NCI-H2029 treated with DMSO at 0.1 percent for 48 hours (cell line): Measurements from ENCODE around the gene PSEN2.
A peak's percentile ranks its signal among the peaks of the same experiment; 100 is the strongest.
"Not testable (repeated sequence)": the region's sequence is repeated elsewhere in the genome, so short reads cannot be mapped to it uniquely, and the experiment has no call there.

Experiments used
- DNase-seq: peaks from one replicate; lab custom pipeline; 2025; lab: John Stamatoyannopoulos, UW

Gene PSEN2

DNA sequence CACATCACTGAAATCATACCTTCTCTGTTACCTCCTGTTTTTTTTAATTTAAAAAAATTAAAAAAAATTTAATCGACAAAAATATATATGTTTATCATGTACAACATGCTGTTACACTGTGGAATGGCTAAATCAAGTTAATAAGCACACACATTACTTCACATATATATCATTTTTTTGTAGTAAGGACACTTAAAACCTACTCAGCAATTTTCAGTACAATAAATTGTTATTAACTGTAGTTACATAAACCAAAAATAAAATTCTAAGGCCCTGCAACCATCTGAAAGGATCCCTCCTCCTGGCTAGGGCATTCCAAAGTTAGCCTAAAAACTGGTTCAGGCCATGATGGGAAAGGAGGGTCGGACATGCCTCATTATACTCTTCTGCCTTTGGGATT, 46.1 kb downstream of the PSEN2 start:
- no peak for DNase-seq

DNA sequence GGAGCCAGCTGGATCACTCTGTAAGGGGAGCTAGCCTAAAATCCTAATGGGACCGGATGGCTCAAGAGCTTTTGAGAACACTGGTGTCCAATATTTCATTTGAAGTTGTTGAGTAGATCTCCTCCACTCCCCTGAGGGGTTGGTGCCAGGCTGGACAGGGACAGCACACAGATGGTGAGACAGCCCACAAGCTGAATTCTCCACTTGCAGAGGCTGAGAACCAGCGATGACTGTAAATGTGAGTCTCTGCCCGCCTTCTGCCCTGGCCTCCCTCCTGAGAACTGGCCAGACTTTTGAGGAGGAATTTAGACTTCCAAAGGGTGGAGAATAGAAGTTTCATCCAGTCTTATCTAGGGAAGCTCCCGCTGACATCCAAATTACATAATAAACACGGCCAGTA, 49.2 kb downstream of the PSEN2 start:
- DNase-seq = no peak

DNA sequence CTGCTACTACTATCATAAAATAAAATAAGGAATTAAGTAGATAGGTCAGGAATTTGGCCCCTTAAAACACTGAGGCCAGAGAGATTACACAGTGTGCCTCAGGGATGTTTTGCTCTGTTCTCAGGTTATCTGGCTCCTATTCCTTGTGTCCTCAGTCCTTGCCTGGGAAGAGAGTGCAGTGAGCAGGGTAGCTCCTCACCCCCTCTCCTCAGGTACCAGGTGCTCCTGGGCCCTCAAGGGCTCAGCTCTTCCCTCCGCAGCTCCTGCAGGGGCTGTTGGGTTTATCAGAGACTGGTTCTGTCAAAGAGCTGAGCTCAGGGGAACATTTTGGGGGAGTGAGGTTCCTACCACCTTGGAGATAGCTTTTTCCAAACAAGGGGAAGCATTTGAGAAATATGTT, 49.6 kb downstream of the PSEN2 start:
- no peak for DNase-seq

DNA sequence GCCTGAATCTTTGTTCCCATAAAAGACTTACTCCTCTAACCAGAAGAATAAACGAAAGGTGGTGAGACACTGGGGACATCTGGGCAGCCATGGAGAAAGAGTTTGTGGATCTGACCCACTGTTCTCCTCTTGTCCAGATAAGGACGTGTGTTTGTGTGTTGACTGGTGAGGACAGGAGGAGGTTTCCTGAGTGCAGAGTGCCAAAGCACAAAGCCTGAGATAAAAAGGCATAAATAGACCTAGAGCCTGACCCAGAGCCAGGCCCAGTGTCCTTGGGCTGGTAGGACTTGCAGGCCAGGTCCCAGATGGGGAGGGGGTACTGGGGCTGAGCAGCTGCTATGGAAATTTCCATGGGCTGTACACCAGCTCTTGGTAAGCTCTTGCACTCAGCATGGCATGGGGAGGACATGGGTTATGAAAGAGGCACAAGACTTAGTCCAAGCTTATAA, 50.1 kb downstream of the PSEN2 start:
- DNase-seq = no peak

DNA sequence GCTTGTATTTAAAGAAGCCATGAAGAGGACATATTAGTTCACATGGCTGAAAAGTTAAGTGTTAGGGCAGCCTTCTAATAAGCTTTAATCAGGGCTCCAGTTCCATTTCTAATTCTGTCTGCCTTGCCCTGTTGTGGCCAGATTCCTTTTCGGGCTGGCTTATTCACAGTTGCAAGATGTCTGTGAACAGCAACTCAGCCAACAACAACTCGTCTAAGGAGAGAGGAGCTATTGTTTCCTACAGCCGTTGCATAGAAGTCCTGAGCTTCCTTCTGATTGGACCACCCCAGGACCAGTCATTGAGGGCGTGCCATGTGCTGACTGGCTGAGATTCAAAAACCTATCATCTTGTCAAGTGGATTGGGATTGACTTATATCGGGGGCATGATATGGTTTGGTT, 51.1 kb downstream of the PSEN2 start:
- no peak for DNase-seq

DNA sequence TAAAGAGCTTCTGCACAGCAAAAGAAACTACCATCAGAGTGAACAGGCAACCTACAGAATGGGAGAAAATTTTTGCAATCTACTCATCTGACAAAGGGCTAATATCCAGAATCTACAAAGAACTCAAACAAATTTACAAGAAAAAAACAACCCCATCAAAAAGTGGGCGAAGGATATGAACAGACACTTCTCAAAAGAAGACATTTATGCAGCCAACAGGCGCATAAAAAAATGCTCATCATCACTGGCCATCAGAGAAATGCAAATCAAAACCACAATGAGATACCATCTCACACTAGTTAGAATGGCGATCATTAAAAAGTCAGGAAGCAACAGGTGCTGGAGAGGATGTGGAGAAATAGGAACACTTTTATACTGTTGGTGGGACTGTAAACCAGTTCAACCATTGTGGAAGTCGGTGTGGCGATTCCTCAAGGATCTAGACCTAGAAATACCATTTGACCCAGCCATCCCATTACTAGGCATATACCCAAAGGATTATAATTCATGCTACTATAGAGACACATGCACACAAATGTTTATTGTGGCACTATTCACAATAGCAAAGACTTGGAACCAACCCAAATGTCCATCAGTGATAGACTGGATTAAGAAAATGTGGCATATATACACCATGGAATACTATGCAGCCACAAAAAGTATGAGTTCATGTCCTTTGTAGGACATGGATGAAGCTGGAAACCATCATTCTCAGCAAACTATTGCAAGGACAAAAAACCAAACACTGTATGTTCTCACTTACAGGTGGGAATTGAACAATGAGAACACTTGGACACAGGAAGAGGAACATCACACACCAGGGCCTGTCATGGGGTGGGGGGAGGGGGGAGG, 59.1 kb downstream of the PSEN2 start:
- not testable (repeated sequence) for DNase-seq

DNA sequence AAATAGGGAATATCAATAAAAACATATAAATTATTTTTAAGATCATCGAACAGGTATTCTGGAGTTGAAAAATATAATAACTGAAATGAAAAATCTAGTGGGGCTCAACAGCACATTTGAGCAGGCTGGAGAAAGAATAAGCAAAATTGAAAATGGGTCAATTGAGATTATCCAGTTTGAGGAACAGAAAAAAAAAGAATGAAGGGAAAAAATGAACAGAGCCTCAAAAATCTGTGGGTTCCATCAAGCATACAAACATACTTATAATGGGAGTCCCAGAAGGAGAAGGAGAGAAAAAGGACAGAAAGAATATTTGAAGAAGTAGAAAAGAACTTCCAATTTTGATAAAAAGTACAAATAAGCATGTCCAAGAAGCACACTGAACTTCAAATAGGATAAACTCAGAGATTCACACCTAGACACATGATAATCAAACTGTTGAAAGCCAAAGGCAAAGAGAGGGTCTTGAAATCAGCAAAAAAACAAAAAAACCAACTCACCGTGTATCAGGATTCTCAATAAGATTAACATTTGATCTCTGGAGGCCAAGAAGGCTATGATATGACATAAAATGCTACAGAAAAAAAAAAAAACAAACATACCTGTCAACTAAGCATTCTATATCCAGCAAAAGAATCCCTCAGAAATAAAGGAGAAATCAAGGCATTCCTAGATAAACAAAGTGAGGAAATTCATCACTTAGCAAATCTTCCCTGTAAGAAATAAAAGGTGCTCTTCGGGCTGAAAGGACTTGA, 64.2 kb downstream of the PSEN2 start:
- no peak for DNase-seq

DNA sequence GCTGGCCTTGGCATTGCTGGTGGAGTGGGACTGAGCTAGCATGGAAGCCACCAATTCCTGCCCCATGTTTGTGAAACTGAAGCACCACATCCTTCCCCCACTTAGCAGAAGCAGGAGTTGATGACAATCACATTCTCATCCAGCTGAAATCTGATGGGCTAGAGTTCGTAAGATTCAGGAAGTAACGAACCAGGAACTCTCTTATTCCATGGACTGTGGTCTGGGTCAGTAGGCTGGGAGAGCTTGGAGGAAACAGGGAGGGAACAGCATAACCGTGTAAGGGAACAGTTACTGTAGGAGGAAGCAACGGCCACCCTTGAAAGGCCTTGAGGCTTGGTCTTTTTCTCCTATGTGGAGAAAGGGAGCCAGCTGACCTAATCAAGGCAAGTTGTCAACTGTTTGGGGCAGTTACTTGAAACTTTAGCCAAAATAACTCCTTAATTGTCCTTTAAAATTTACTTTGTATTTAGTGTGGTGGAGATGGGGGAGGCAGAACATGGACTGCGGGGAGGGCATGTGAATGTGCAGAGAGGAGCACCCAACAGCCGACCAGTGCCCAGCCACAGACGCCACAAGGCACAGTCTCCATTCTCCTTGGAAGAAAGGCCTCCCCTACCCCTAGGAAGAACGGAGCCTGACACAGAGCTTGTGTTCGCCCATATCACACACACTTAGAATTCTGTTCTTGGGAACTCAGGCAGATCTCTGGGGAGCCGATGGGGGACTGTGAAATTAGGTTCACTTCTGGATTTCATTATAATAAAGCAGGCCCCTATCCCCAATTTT, 67.7 kb downstream of the PSEN2 start:
- no peak for DNase-seq

DNA sequence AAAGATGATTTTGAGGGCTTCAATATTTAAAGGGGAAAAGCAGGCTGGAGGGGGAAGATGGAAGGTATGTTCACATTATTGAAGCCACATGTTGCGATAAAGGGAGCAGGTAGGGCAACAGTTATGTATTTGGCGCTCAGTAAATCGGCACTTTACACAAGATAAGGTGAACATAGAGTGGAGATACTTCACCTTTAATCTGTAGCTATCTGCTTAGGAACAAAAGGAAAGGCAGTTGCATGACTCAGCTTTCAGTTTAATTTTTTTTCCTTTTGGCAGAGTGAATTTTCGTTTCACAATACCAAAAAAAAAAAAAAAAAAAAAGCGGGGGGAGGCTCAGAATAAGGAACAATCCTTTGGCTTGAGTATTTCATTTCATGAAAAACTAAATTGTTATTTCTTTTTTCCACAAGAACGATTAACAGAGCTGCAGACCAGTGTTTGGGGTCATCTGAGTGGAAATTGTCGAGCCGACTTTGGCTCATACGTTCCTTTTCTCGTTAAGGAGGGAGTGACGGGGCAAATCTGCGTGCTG, 68.6 kb downstream of the PSEN2 start:
- peak; percentile 52 for DNase-seq

DNA sequence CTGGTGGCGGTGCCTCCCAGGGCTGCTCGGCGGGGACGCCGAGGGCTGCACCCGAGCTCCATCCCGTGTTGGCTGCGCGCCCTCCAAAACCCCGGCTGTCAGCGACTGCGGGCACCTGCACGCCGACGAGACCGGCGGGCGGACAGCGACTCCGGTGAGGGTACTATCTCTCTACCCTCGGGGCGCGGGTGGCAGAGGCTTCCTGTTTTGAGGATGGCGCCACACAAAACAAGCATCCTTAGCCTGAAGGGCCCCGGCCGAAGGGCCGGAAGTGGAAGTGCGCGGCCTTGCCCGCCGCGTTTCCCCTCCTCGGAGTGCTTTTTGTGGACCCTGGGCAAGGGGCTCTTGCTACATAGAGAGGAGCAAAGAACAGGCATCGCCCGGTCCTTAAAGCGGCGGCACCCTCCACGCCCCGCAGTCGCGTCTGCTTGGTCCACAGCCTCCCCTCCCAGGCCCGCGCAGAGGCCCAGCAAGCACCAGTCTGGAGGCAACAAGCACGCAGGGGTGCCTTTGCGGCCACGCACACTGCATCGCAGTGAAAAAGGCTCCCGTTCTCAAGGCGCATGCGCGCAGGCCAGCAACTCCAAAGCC, 69.1 kb downstream of the PSEN2 start:
- DNase-seq = peak; percentile 57

DNA sequence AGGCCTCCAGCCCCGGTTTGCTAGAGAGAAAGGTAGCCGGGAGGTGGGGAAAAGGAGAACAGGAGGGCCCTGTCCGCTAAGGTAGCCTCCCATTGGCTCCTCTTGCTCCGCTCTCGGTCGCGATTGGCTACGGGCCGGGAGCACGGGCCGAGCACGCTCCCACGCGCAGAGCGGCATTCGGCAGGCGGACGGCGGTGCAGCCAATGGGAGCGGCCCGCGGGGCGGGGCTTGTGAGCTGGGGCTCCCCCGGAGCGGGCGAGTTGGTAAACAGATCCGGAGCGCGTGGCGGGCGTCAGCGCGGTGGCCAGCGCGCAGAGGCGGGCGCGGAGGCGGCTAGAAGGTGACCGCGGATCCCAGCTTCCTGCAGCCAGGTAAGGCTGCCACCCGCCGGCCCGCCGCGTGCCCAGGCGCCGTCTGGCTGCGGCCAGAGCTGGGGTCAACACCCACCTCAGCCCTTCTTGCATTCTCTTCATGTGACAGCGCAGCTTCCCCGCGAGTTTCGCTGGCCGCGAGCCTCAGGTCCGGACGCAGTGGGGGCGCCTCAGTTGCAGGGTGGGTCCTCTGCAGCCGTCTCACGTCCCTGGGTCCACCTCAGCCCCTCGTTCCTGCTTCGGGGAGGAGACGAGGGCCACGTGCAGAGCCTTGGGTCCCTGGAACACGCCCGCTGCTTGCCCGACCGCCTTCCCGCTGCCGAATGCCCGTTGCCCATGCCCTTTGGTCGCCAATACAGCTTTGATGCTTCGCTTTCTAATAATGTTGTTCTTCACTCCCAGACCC, 69.8 kb downstream of the PSEN2 start, which contains the start of gene COQ8A:
Gene COQ8A, plus strand, starts transcription at position 266 of the 777 bp plus-strand sequence. CDS start 21,092 bp downstream, outside the sequence.
- DNase-seq = peak; percentile 87

DNA sequence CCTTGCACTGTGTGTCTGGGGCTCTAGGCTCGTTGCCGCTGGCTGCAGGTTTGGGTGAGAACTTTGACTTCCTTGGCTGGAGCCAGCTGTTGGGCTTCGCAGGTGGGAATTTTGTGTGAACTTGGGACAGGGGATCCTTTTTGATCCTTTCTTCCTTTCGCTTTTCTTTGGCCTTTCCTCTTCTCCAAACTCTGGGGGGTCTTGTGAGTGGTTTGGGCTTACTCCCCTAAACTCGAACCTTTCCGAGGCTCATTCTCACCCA, 70.3 kb downstream of the PSEN2 start:
- no peak for DNase-seq

DNA sequence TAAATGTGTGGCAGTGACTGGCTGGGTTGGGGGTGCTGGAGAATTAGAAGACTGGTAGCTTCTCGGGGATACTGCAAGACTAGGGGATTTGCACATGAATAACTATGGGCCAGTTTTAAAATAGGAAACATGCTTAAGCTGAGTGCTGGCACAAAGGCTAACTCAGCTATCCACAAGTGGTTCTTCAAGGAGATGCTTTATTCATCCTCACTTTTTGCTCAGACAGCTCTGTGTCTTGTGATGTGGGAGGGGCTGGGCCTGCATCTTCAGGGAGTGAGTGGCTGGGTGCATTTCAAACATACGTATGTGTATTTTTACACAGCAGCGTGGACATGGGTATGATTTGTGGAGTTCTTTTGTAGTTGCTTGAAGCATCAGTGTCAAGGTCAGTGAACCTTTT, 72.0 kb downstream of the PSEN2 start:
- DNase-seq = no peak

DNA sequence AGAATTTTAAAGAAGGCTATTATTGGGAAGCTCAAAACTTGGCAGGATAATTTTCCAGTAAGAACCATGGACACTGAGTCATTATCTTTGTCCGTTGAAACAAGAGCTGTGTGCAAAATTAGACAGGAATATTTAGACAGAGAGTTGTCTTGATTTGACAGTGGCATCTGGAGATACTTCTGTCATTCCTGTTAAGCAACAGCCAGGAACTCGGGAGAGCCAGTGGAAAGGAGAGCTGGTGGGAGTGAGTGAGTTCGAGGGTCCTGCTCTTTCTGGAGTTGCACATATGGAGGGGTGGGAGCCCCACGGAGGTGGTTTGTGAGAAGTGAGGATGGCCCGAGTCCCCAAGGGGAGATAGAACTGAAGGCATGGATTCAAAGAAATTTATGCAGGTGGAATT, 72.7 kb downstream of the PSEN2 start:
- DNase-seq = no peak

DNA sequence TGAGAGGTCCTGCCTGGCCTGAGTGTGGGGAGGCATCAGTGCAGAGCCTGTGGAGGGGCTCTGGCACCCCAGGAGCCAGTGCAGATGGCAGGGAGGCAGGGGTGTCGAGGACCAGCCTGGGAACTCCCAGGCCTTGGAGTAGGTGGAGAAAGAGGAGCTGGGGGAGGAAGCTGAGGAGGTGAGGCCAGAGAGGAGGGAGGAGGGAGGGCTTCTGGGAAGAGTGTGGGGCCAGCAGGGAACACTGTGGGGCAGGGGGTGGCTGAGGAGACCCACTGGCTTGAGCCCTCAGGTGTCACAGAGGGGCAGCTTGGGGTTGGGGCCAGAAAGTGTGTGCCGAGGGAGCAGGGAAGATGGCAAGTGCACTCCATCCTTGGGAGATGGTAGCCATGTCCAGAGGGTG, 73.5 kb downstream of the PSEN2 start:
- DNase-seq = no peak

DNA sequence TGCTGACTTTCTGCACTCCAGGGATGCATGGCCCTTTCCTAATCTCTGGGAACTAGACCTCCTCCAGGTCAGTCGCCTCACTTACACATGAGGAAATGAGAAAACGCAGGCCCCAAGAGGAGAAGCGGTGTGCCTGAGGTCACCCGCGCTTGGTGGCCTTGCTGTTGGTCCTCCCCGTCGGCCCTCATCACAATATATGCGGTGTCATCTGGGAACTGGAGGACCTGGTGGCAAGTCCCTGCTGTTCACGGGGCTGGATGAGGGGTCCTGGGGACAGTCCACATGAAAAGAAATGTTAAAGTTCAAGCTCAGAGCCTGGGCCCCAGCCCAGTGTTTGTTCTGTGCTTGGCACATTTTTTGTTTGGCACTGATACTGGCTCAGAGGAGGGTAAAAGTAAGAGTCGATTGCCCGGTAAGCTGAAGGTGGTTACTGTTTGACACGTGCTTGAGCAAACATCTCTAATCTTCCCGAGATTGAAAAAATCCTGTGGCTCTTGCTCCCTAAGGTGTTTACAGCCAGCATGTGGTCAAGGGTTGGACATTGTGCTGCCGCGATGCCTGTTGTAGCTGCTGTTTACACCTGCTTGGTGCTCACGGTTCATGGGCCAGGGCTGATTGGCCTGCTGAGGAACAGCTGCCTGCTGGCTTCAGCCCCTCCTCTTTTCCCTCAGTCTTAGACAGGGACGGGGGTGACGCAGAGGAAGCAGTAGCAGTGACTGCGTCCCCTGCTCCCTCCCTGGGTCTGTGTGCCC, 74.9 kb downstream of the PSEN2 start:
- peak; percentile 44 for DNase-seq
